Measurements from ENCODE around the gene AMZ1.

- TF ChIP-seq CTCF (IDR thresholded peaks at IDR 0.05) (no peak), POLR2A (IDR thresholded peaks at IDR 0.05) (no peak)
Measured at GRCh38 chr7:2723138-2723850, 35.3 kb downstream of the AMZ1 start.
